ENCODE measurements around the gene DDHD1.

GRCh38 chr14:53017837-53018236 is 135.3 kb downstream of the DDHD1 start:
- TF ChIP-seq CTCF (IDR thresholded peaks at IDR 0.05; ENCODE audit: insufficient read depth, low read length) (no peak), REST (IDR thresholded peaks at IDR 0.05; ENCODE audit: insufficient replicate concordance, low read depth) (no peak)

Measured in HL-60 (cell line).